ENCODE measurements around the gene RAB27A. TPM values are rescaled to one million over a fixed set of nuclear protein-coding genes. Genes with fewer than 3 reads are reported as not detected.
"Not testable (repeated sequence)": the region's sequence is repeated elsewhere in the genome, so short reads cannot be mapped to it uniquely, and the experiment has no call there.

The RAB27A gene
- total RNA-seq, 1 donor from 2014 or later = 14.5 TPM

DNA sequence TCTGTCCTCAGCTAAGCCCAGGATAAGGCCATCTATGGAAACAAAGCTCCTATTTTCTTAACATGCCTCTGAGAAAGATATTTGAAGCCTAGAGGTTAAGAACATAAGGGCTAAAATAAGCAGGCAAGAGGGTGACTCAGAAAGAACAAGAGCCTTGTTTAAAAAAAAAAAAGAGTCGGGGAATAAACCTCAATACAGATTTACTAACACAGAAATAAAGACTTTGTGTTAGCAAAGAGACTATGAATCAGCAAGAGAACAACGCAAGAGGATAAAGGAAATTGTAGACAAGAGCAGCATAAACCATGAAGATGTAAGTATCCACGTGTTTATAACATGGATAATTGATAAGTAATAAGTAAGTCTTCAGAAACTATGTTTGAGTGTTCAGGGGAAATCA, 36.0 kb downstream of the RAB27A start:
- no peak overlapping the region for H3K4me3 Mint-ChIP-seq
- TF ChIP-seq, protein P1, sequence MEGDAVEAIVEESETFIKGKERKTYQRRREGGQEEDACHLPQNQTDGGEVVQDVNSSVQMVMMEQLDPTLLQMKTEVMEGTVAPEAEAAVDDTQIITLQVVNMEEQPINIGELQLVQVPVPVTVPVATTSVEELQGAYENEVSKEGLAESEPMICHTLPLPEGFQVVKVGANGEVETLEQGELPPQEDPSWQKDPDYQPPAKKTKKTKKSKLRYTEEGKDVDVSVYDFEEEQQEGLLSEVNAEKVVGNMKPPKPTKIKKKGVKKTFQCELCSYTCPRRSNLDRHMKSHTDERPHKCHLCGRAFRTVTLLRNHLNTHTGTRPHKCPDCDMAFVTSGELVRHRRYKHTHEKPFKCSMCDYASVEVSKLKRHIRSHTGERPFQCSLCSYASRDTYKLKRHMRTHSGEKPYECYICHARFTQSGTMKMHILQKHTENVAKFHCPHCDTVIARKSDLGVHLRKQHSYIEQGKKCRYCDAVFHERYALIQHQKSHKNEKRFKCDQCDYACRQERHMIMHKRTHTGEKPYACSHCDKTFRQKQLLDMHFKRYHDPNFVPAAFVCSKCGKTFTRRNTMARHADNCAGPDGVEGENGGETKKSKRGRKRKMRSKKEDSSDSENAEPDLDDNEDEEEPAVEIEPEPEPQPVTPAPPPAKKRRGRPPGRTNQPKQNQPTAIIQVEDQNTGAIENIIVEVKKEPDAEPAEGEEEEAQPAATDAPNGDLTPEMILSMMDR (conservative IDR thresholded peaks at IDR 0.05) = no peak

DNA sequence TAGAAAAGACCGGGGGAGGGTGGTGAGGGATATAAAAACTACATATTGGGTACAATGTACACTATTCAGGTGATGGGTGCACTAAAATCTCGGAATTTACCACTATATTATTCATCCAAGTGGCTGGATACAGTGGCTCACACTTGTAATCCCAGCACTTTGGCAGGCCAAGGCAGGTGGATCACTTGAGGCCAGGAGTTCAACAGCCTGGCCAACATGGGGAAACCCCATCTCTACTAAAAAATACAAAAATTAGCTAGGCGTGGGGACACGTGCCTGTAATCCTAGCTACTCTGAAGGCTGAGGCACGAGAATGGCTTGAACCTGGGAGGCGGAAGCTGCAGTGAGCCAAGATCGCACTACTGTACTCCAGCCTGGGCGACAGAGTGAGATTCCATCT, 37.4 kb downstream of the RAB27A start:
- H3K27me3 Mint-ChIP-seq; H3K9me3 Mint-ChIP-seq; H3K27ac Mint-ChIP-seq; H3K4me1 Mint-ChIP-seq (ENCODE audit: unreplicated experiment); H3K36me3 Mint-ChIP-seq; DNase-seq (ENCODE audit: extremely low spot score, unreplicated experiment); H3K4me3 Mint-ChIP-seq: not testable (repeated sequence)

More for the DNA sequence above, 36.0 kb downstream of the RAB27A start:
- no peak for DNase-seq (ENCODE audit: extremely low spot score, unreplicated experiment)
- no peaks in the 10 kb centered on the region for H3K27me3 Mint-ChIP-seq
- no peak overlapping the region for H3K27ac Mint-ChIP-seq
- H3K4me1 Mint-ChIP-seq (ENCODE audit: unreplicated experiment) = no peaks in the 10 kb centered on the region
- H3K36me3 Mint-ChIP-seq = no peaks in the 10 kb centered on the region
- no peaks in the 10 kb centered on the region for H3K9me3 Mint-ChIP-seq

DNA sequence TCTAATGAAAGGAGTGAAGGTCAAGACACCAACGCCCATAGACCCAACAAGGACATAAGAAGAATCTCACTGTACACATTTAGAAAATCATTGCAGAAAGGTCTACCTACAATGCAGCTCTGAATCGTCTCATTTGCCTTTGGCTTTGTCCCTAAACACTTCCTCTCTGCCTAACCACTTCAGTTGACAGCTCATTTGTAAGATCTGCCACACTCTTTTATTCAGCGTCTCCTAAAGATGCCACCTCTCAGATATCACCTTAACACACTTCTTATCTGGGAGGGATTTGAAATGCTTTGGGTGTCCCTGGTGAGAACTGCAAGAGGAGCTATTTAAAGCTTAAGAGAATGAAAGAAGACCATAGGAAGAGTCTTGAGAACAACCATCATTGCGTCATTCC, 38.7 kb downstream of the RAB27A start:
- Mint-ChIP-seq H3K4me3 (no peak overlapping the region), H3K36me3 (no peaks in the 10 kb centered on the region), H3K27ac (no peak overlapping the region), H3K27me3 (no peaks in the 10 kb centered on the region), H3K4me1 (ENCODE audit: unreplicated experiment) (no peaks in the 10 kb centered on the region), H3K9me3 (no peaks in the 10 kb centered on the region)
- TF ChIP-seq, protein P1 (conservative IDR thresholded peaks at IDR 0.05) = no peak
- no peak for DNase-seq (ENCODE audit: extremely low spot score, unreplicated experiment)

DNA sequence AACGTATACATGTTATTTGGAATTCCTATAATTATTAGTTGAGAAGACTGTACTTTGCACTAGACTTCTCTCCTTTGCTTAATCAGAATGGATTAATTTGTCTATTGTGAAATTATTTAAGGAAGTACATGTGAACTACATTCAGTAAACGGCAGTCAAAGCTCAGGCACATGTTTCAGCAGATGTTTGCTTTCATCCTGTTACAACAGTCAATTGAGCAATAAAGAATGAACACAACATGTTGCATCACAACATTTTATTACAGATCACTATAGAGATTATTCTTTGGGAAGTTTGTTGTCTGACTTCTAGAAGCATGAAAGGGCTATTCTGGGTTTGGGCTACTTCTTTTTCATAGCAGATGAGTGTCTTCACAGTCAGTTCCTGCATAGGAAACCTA, 39.2 kb downstream of the RAB27A start:
- TF ChIP-seq, protein P1 (conservative IDR thresholded peaks at IDR 0.05) = no peak
- no peak for DNase-seq (ENCODE audit: extremely low spot score, unreplicated experiment)
- H3K4me1 Mint-ChIP-seq (ENCODE audit: unreplicated experiment) = no peaks in the 10 kb centered on the region
- H3K27ac Mint-ChIP-seq = no peak overlapping the region
- H3K4me3 Mint-ChIP-seq = no peak overlapping the region
- no peaks in the 10 kb centered on the region for H3K36me3 Mint-ChIP-seq
- H3K27me3 Mint-ChIP-seq = no peaks in the 10 kb centered on the region
- H3K9me3 Mint-ChIP-seq = no peaks in the 10 kb centered on the region

DNA sequence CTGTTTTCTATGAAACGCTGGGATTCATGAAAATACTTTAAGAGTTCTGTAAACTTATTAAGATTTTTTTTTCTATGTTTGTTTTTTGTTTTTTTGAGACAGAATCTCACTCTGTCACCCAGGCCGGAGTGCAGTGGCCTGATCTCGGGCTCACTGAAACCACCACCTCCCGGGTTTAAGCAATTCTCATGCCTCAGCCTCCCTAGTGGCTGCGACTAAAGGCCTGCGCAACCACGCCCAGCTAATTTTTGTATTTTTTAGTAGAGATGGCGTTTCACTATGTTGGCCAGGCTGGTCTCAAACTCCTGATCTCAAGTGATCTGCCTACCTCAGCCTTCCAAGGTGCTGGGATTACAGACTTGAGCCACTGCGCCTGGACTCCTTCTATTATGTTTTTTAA, 39.7 kb downstream of the RAB27A start:
- H3K4me3 Mint-ChIP-seq; H3K36me3 Mint-ChIP-seq; H3K27ac Mint-ChIP-seq; DNase-seq (ENCODE audit: extremely low spot score, unreplicated experiment); H3K9me3 Mint-ChIP-seq; H3K27me3 Mint-ChIP-seq; H3K4me1 Mint-ChIP-seq (ENCODE audit: unreplicated experiment): not testable (repeated sequence)

DNA sequence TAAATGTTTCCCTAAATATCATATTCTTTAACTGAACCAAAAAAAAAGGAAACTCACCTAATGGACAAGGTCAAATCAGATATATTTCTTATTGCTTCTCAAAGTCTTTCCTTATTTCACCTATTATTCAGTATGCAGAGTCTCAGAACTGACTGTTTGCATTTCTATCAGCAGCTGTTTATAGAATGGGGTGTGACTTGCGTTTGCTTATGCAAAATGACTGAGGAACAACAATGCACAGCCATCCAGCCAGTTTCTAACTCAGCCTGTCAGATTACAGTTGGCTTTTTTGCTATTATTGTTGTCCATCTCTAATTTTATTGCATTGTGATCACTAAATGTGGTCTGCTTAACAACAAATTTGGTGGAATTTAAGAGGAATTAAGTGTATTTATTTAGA, 40.7 kb downstream of the RAB27A start:
- Mint-ChIP-seq H3K9me3 (no peaks in the 10 kb centered on the region), H3K36me3 (no peaks in the 10 kb centered on the region), H3K27ac (no peak overlapping the region), H3K4me3 (no peak overlapping the region), H3K27me3 (no peaks in the 10 kb centered on the region), H3K4me1 (ENCODE audit: unreplicated experiment) (no peaks in the 10 kb centered on the region)
- no peak for DNase-seq (ENCODE audit: extremely low spot score, unreplicated experiment)
- TF ChIP-seq, protein P1 (conservative IDR thresholded peaks at IDR 0.05) = no peak

DNA sequence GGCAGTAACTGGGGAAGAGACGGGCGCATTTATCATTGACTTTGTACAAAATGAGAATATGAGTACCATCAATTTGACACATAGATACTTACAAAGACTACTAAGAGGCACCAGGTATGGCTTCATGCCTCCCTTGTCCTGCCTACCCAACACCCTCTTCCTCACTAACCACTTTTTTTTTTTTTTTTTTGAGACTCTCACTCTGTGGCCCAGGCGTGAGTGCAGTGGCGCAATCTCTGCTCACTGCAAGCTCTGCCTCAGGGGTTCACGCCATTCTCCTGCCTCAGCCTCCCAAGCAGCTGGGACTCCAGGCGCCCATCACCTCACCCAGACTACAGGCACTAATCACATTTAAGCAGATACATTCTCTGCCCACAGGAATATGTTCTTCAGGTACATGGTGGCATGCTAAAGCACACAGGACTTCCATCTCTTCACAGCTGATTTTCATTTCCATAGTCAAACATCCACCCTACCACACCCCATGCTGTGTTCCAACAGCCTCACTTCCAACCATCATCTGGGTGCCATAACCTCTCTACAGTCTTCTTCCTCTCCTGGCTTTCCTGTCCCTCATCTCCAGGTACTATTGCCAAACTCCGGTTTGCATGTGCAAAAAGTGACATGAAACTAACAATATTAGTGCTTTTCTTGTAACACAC, 41.7 kb downstream of the RAB27A start:
- no peak overlapping the region for H3K27ac Mint-ChIP-seq

More for the DNA sequence above, 41.7 kb downstream of the RAB27A start:
- H3K4me1 Mint-ChIP-seq (ENCODE audit: unreplicated experiment) = no peaks in the 10 kb centered on the region
- H3K27me3 Mint-ChIP-seq = no peaks in the 10 kb centered on the region
- H3K9me3 Mint-ChIP-seq = no peaks in the 10 kb centered on the region
- DNase-seq (ENCODE audit: extremely low spot score, unreplicated experiment) = no peak
- no peak overlapping the region for H3K4me3 Mint-ChIP-seq
- H3K36me3 Mint-ChIP-seq = no peaks in the 10 kb centered on the region
- TF ChIP-seq, protein P1 (conservative IDR thresholded peaks at IDR 0.05) = no peak
